Fibroblast of villous mesenchyme (primary cell): ENCODE measurements around the gene STAC2. TPM values are rescaled to one million over a fixed set of nuclear protein-coding genes. Genes with fewer than 3 reads are reported as not detected.
"Not testable (repeated sequence)": the region's sequence is repeated elsewhere in the genome, so short reads cannot be mapped to it uniquely, and the experiment has no call there.

Experiments used
- DNase-seq: peaks from one replicate; pipeline ENCODE4 v3.0.0-alpha.2; 2010; ENCODE audit warnings: low read depth
- H3K4me3 ChIP-seq: 2 replicates; pipeline ENCODE4 v1.5.1; 2011; ENCODE audit warnings: low read depth, mild to moderate bottlenecking, low read length
- total RNA-seq: library from RNA; depleted of rRNA; stranded (reverse); fragments of >200 nt; gene quantifications from 2 replicates; pipeline ENCODE4 v1.2.3, GENCODE V29; 2012
- TF ChIP-seq, protein P1 (sequence below): IDR thresholded peaks from 2 replicates; pipeline ENCODE4 v1.5.1; 2012; ENCODE audit warnings: low read depth, mild to moderate bottlenecking, low read length; ENCODE audit not compliant: insufficient read depth

The STAC2 gene
- total RNA-seq, 1 donor: not detected

DNA sequence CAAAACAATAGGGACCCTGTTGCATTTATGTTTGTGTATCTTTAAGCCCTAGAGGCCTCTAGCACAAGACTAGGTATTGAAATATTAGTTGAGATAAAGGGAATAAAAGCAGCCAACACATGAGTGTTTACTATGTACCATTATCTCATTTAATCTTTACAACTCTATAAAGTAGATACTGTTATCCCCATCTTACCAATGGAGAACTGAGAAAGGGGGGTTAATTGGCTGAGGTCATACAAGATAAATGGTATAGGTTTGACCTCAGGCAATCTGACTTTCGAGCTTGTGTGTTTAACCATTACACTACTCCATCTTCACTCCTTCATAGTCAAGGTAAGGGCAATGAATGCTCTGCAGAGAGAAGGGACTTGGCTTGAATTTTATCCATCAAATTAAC, 26.3 kb upstream of the STAC2 start:
- TF ChIP-seq, protein P1, sequence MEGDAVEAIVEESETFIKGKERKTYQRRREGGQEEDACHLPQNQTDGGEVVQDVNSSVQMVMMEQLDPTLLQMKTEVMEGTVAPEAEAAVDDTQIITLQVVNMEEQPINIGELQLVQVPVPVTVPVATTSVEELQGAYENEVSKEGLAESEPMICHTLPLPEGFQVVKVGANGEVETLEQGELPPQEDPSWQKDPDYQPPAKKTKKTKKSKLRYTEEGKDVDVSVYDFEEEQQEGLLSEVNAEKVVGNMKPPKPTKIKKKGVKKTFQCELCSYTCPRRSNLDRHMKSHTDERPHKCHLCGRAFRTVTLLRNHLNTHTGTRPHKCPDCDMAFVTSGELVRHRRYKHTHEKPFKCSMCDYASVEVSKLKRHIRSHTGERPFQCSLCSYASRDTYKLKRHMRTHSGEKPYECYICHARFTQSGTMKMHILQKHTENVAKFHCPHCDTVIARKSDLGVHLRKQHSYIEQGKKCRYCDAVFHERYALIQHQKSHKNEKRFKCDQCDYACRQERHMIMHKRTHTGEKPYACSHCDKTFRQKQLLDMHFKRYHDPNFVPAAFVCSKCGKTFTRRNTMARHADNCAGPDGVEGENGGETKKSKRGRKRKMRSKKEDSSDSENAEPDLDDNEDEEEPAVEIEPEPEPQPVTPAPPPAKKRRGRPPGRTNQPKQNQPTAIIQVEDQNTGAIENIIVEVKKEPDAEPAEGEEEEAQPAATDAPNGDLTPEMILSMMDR: no peak
- H3K4me3 ChIP-seq: no peak overlapping the region
- DNase-seq: peak; percentile 59

DNA sequence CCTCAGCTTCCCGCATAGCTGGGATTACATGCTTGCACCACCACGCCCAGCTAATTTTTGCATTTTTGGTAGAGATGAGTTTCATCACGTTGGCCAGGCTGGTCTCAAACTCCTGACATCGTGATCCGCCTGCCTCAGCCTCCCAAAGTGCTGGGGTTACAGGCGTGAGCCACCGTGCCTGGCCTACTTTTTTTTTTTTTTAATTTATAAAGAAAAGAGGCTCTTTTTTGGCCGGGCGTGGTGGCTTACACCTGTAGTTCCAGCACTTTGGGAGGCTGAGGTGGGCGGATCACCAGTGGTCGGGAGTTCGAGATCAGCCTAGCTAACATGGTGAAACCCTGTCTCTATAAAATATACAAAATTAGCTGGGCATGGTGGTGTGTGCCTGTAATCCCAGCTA, 24.3 kb upstream of the STAC2 start:
- not testable (repeated sequence) for DNase-seq, H3K4me3 ChIP-seq

DNA sequence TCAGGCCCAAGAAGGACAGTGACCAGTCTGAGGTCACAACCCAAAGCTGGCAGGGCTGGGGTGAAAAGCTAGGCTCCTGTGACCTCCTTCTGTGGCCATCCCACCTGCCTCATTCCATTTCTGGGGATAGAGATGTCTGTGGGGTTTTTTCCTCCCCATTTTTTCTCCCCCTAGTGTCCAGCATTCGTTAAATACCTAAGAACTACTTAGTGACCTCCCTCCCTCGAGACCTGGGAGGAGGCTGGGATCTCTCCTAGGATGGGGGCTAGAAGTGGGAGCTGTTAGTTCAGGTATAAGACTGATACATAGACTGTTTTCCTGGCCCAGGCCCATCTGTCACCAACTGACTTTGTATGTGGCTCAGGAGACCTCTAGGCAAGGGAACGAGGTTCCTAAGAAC, 20.5 kb upstream of the STAC2 start:
- DNase-seq: no peak
- TF ChIP-seq, protein P1: peak; percentile 7
- H3K4me3 ChIP-seq: no peak overlapping the region

DNA sequence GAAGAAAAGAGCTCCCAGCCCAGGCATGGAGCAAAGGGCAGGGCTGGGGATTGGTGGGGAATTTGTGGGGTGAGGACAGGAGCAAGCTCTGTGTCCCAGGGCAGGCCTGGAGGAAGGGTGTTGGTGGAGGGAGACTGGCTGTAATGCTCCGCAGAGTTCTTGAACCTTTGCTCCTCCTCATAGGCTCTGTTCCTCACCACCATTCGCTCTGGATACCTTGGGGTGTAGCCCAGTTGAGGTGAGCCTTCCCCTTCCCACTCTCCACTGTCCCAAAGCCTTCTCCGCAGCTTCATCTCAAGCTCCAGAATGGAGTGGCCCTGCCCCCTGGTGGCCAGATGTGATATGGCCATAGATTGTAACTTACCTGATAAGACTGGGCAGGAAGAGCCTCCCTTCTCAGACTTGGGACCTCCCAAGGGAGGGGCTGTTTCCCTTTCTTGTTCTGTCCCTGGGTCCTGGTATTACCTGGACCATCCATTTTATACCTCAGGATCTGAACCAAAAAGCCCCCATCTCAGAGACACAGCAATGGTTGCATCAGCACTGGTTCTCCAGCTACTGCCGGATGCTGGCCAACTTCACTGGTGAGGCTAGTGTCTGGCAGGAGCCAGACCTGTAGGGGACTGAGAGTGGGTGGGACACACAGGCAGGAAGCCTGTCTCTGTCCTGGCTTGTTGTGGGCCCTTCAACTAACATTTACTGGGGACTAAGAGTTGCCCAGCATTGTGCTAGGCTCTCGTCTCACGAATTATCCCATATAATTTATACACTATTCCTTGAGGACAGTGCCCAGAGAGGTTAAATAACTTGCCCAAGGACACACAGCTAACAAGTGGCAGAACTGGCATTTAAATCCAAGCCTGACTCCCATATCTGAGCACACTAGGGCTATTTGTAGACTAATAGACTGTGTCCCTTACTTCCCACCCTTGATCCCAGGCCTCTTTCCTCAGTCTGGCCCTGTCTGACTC, 19.1 kb upstream of the STAC2 start:
- no peak overlapping the region for H3K4me3 ChIP-seq
- TF ChIP-seq, protein P1: peak; percentile 95
- peak; percentile 83 for DNase-seq

DNA sequence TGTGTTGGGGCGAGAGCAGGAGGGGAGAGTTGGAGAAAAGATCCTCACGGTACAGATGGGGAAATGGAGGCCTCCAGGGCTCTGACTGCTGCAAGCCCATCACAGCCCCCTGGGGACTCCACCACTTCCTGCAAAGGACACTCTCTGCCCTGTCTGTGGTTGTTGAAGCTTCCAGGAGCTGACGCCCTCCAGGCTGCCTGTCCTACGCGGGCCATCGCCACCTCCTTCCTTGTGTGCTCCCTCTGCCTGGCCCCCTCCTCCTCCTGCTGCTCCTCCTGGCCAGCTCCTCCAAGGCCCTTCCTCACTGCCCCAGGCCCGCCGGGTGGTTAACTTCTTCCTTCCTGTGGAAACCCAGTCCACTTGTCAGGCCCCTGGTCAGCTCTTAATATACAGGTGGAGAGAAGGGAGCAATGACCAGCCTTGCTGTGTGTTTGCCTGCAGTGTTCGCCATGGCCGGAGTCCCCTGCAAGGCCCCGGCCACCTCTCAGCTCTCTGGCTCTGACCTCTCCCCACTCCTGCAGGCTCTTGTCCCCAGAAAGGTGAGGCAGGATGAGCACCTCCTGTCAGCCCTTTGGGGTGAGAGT, 18.4 kb upstream of the STAC2 start:
- no peak for DNase-seq
- no peak overlapping the region for H3K4me3 ChIP-seq
- TF ChIP-seq, protein P1: no peak

- DNase-seq: no peak
- no peak overlapping the region for H3K4me3 ChIP-seq
- TF ChIP-seq, protein P1: no peak
These were observed 17.4 kb upstream of the STAC2 start for GRCh38 chr17:39243155-39243554.

DNA sequence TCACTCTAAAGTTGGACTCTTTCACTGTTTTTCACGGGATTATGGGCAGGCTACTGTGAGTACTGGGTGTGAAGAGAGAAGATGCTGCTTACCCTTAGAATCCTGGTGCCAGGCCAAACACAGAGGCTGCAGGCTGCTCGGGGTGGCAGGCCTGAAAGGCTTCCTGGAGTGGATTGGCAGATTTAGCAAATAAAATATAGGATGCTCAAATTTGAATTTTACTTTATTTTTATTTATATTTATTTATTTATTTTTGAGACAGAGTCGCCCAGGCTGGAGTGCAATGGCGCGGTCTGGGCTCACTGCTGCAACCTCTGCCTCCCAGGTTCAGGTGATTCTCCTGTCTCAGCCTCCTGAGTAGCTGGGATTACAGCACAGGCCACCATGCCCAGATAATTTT, 14.9 kb upstream of the STAC2 start:
- TF ChIP-seq, protein P1: no peak
- no peak for DNase-seq
- no peak overlapping the region for H3K4me3 ChIP-seq
